ENCODE data around the gene GTF3C1. TPM values are rescaled to one million over a fixed set of nuclear protein-coding genes. Genes with fewer than 3 reads are reported as not detected.

Gene GTF3C1
- total and polyA plus RNA-seq, 2 of the 8 experiments (the other 6 are each of a cell fraction or from before 2014, with no cell fraction given): 89.3 to 126 TPM

GRCh38 chr16:27428026-27428785 is 121.5 kb downstream of the GTF3C1 start:
- ChIA-PET CTCF (ENCODE audit: partially characterized antibody) (interaction anchor here (0.8 to 1.2 kb wide), 6 partner anchors 17 to 100 kb away, joined by 3 to 4 read pairs (median 4); no protein-coding TSS in a partner anchor), POLR2A (ENCODE audit: partially characterized antibody) (no interaction called here)
- peak in 1 of 2 experiments; percentile 46 for DNase-seq (ENCODE audit: low read depth in 1 of 2, low spot score in 2 of 2)
- TF ChIP-seq RAD21 (IDR thresholded peaks at IDR 0.05 in 1 of 2, conservative IDR thresholded peaks at IDR 0.05 in 1 of 2; ENCODE audit: low read depth in 2 of 2, low read length in 2 of 2): peak; percentile 8 to 20; a peak in 2 of 4 replicates

More at GRCh38 chr16:27428026-27428785, 121.5 kb downstream of the GTF3C1 start:
- no peak overlapping the region for H3K4me3 ChIP-seq (ENCODE audit: extremely low read depth in 1 of 4, insufficient read depth in 2 of 4, low read depth in 3 of 4, low read length in 4 of 4)
- no peak overlapping the region for H2BK120ac ChIP-seq (replicated peaks; ENCODE audit: low read depth, low read length)
- no peak overlapping the region for H3K27ac ChIP-seq (ENCODE audit: low read depth, low read length)
- H2BK12ac ChIP-seq (ENCODE audit: low read depth, low read length): no peak overlapping the region
- no peak overlapping the region for H3K4me2 ChIP-seq (ENCODE audit: insufficient read depth in 1 of 2, low read depth in 2 of 2, low read length in 2 of 2)
- no peaks in the 10 kb centered on the region for H3K23me2 ChIP-seq (ENCODE audit: low read depth, low read length)
- H4K20me1 ChIP-seq (replicated peaks in 1 of 2; ENCODE audit: control insufficient read depth in 1 of 2, insufficient read depth in 2 of 2, low read length in 2 of 2): no peaks in the 10 kb centered on the region
- H3K9ac ChIP-seq (replicated peaks in 1 of 4; ENCODE audit: extremely low read depth in 1 of 4, low read depth in 3 of 4, low read length in 3 of 4): no peak overlapping the region
- no peak overlapping the region for H3K14ac ChIP-seq (ENCODE audit: insufficient read length)
- no peaks in the 10 kb centered on the region for H3K36me3 ChIP-seq (ENCODE audit: control insufficient read depth in 2 of 4, insufficient read depth in 4 of 4, low read length in 3 of 4)
- no peak overlapping the region for H4K8ac ChIP-seq (ENCODE audit: extremely low read depth, insufficient read depth, low read length)
- FAIRE-seq: no peak
- no peak overlapping the region for H2BK5ac ChIP-seq (ENCODE audit: low read depth, low read length)
- no peak overlapping the region for H3K56ac ChIP-seq (replicated peaks; ENCODE audit: insufficient read length, low read depth, low read length)
- no peaks in the 10 kb centered on the region for H3K27me3 ChIP-seq (replicated peaks in 1 of 4; ENCODE audit: control insufficient read depth in 3 of 4, extremely low read depth in 1 of 4, insufficient read depth in 3 of 4, low read length in 3 of 4)
- H3K79me2 ChIP-seq (ENCODE audit: control insufficient read depth in 1 of 2, insufficient read depth in 2 of 2, low read length in 2 of 2): no peaks in the 10 kb centered on the region
- H3K18ac ChIP-seq (ENCODE audit: extremely low read depth, low read length): no peak overlapping the region
- H3K9me3 ChIP-seq (ENCODE audit: insufficient read depth in 2 of 2, low read depth in 1 of 2, low read length in 1 of 2): 0 out of 4 replicates have a peak, but pooled peaks cover 0 to 2% of the 10 kb centered on the region in 2 experiments
- H4K91ac ChIP-seq (replicated peaks; ENCODE audit: insufficient read length, low read length): no peak overlapping the region
- no peak overlapping the region for H2AK5ac ChIP-seq (ENCODE audit: low read depth, low read length)
- H2BK15ac ChIP-seq (ENCODE audit: low read length): no peak overlapping the region
- WGBS, 2 experiments (ENCODE audit: extremely low coverage in 1 of 2, insufficient coverage in 1 of 2, insufficient read length in 1 of 2, insufficient replicate concordance in 2 of 2, low coverage in 1 of 2, low lambda C conversion rate in 2 of 2, missing lambda C conversion rate in 1 of 2): 92% methylated on average over 4 of the region's 4 CpGs; no CpG with 5 or more reads in 1 of the 2 experiments
- no peak overlapping the region for H2BK20ac ChIP-seq (ENCODE audit: low read length)
- H4K5ac ChIP-seq (ENCODE audit: insufficient read length, low read depth, low read length): no peak overlapping the region
- H2AFZ ChIP-seq (ENCODE audit: low read length): no peak overlapping the region
- H3K4me1 ChIP-seq (replicated peaks in 1 of 4; ENCODE audit: control insufficient read depth in 3 of 4, insufficient read depth in 4 of 4, low read length in 3 of 4): no peaks in the 10 kb centered on the region
- no peaks in the 10 kb centered on the region for H3K79me1 ChIP-seq (ENCODE audit: low read depth, low read length)
- no peak overlapping the region for H3K4ac ChIP-seq (replicated peaks; ENCODE audit: insufficient read length, low read depth, low read length)
- H3K23ac ChIP-seq (ENCODE audit: insufficient read length): no peak overlapping the region
